Naive thymus-derived CD4-positive, alpha-beta T cell (primary cell): ENCODE results near the gene TBC1D9. TPM values are rescaled to one million over a fixed set of nuclear protein-coding genes. Genes with fewer than 3 reads are reported as not detected.
A peak's percentile ranks its signal among the peaks of the same experiment; 100 is the strongest.

Experiments
- ATAC-seq: fragments of 150-1000 bp; cut with Tn5 transposase; 2 replicates; pipeline ENCODE4 v1.10.0; 2021; ENCODE audit warnings: mild to moderate bottlenecking, moderate library complexity
- CTCF ChIA-PET: fragments of 350-600 bp; sonication (Branson Sonifier 250); formaldehyde crosslinking; loops from one replicate; lab custom pipeline; 2021; ENCODE audit warnings: antibody characterized with exemption; lab: Charles Lee
- POLR2A ChIA-PET: fragments of 350-600 bp; sonication (Branson Sonifier 250); formaldehyde crosslinking; loops from one replicate; lab custom pipeline; 2021; ENCODE audit warnings: antibody characterized with exemption, inconsistent platforms; lab: Charles Lee
- DNase-seq, 9 donors: peaks; one replicate each; pipeline versions ENCODE4 v3.0.0 to v3.0.0-alpha.2; 2020 to 2022; ENCODE audit warnings: mixed read lengths in 1 of 9
- H3K27ac ChIP-seq: one replicate; pipeline ENCODE4 v1.7.0; 2013; ENCODE audit warnings: mild to moderate bottlenecking, low read depth, low read length, moderate library complexity
- H3K27me3 ChIP-seq, 2 donors: one replicate each; pipeline ENCODE4 v1.7.0; 2013; ENCODE audit warnings: low read length in 2 of 2, mild to moderate bottlenecking in 2 of 2, moderate library complexity in 2 of 2; ENCODE audit not compliant: control insufficient read depth in 2 of 2, insufficient read depth in 2 of 2
- H3K36me3 ChIP-seq, 3 experiments: 1 replicate in 2 of 3; 2 replicates in 1 of 3; pipeline ENCODE4 v1.7.0; 2013; ENCODE audit warnings: low read length in 3 of 3, mild to moderate bottlenecking in 3 of 3, moderate library complexity in 1 of 3; ENCODE audit not compliant: insufficient read depth in 3 of 3, control insufficient read depth in 2 of 3
- H3K4me1 ChIP-seq, 2 donors: one replicate each; pipeline ENCODE4 v1.7.0; 2013; ENCODE audit warnings: low read length in 2 of 2, mild to moderate bottlenecking in 2 of 2, moderate library complexity in 1 of 2; ENCODE audit not compliant: control insufficient read depth in 2 of 2, insufficient read depth in 2 of 2
- H3K4me3 ChIP-seq: 2 replicates; pipeline ENCODE4 v1.7.0; 2013; ENCODE audit warnings: mild to moderate bottlenecking, low read length
- H3K9me3 ChIP-seq, 3 experiments: 1 replicate in 2 of 3; 2 replicates in 1 of 3; pipeline ENCODE4 v1.7.0; 2013; ENCODE audit warnings: low read length in 3 of 3; ENCODE audit not compliant: control insufficient read depth in 2 of 3
- H3K27ac Mint-ChIP-seq, 9 donors: one replicate each; pipeline ENCODE4 v1.8.0; 2020 to 2022; ENCODE audit warnings: mixed read lengths in 9 of 9, mild to moderate bottlenecking in 8 of 9, moderate library complexity in 5 of 9, inconsistent platforms in 2 of 9
- H3K27me3 Mint-ChIP-seq, 5 donors: one replicate each; pipeline ENCODE4 v1.8.0; 2021 to 2022; ENCODE audit warnings: mixed read lengths in 5 of 5, mild to moderate bottlenecking in 1 of 5
- H3K36me3 Mint-ChIP-seq, 5 donors: one replicate each; pipeline ENCODE4 v1.8.0; 2020 to 2022; ENCODE audit warnings: mixed read lengths in 5 of 5, mild to moderate bottlenecking in 3 of 5, inconsistent platforms in 1 of 5
- H3K4me1 Mint-ChIP-seq, 7 donors: one replicate each; pipeline ENCODE4 v1.8.0; 2020 to 2022; ENCODE audit warnings: mixed read lengths in 7 of 7, mild to moderate bottlenecking in 3 of 7, inconsistent platforms in 1 of 7
- H3K4me3 Mint-ChIP-seq, 10 donors: one replicate each; pipeline ENCODE4 v1.8.0; 2020 to 2022; ENCODE audit warnings: mild to moderate bottlenecking in 10 of 10, mixed read lengths in 10 of 10, moderate library complexity in 6 of 10, inconsistent platforms in 2 of 10
- H3K9me3 Mint-ChIP-seq, 11 donors: one replicate each; pipeline ENCODE4 v1.8.0; 2020 to 2022; ENCODE audit warnings: mixed read lengths in 11 of 11, mild to moderate bottlenecking in 4 of 11, inconsistent platforms in 1 of 11, moderate library complexity in 1 of 11
- intact Hi-C, 2 donors: fragments of 100-400 bp; cut with micrococcal nuclease; formaldehyde crosslinking; loops; one replicate each; pipeline ENCODE4 v1.15.1; 2023
- polyA plus RNA-seq, 2 donors: library from polyadenylated mRNA; unstranded; fragments of 300-500 nt; fragmentation: Illumina TruSeq; gene quantifications; one replicate each; pipeline ENCODE4 v1.2.3, GENCODE V29; 2021
- total RNA-seq, 6 experiments: library from RNA in 5 of 6; stranded (reverse) in 5 of 6; gene quantifications; 1 replicate in 5 of 6; 2 replicates in 1 of 6; pipeline ENCODE4 v1.2.3 and lab custom pipeline; 2021 to 2026

Gene TBC1D9
- total and polyA plus RNA-seq, 7 experiments from 2014 or later: 0.13 to 13.9 (median 0.49) TPM; not detected in 2

- Mint-ChIP-seq H3K27me3 (peaks cover 0 to 4% (median 0%) of the 10 kb centered on the region in 5 donors), H3K36me3 (no peaks in the 10 kb centered on the region), H3K9me3 (no peaks in the 10 kb centered on the region), H3K27ac (no peak overlapping the region), H3K4me3 (no peak overlapping the region), H3K4me1 (peaks cover 7 to 18% (median 12%) of the 10 kb centered on the region in 7 donors)
- Histone ChIP-seq H3K27ac (no peak overlapping the region), H3K36me3 (no peaks in the 10 kb centered on the region), H3K27me3 (no peaks in the 10 kb centered on the region), H3K4me1 (no peaks in the 10 kb centered on the region), H3K4me3 (no peak overlapping the region), H3K9me3 (no peaks in the 10 kb centered on the region)
- ATAC-seq (peak; percentile 65), DNase-seq (no peak)
- ChIA-PET CTCF (no interaction called here), POLR2A (no interaction called here)
- intact Hi-C loops: no loop called here
Measured at GRCh38 chr4:140719022-140719421, 37.2 kb downstream of the TBC1D9 start.

- no peaks in the 10 kb centered on the region for H3K9me3 Mint-ChIP-seq
- Histone ChIP-seq H3K9me3 (no peaks in the 10 kb centered on the region), H3K36me3 (no peaks in the 10 kb centered on the region), H3K4me1 (no peaks in the 10 kb centered on the region), H3K4me3 (no peak overlapping the region), H3K27ac (no peak overlapping the region), H3K27me3 (no peaks in the 10 kb centered on the region)
- no peak overlapping the region for H3K4me3 Mint-ChIP-seq
- DNase-seq (no peak), ATAC-seq (peak; percentile 60)
- H3K36me3 Mint-ChIP-seq: no peaks in the 10 kb centered on the region
- H3K27me3 Mint-ChIP-seq: peaks cover 0 to 4% (median 0%) of the 10 kb centered on the region in 5 donors
- intact Hi-C loops: no loop called here
- H3K4me1 Mint-ChIP-seq: peaks cover 7 to 18% (median 12%) of the 10 kb centered on the region in 7 donors
- ChIA-PET POLR2A (interaction anchor here (0.6 kb wide), 1 partner anchor 165 kb away, joined by 3 read pairs; no protein-coding TSS in a partner anchor), CTCF (interaction anchor here (1.3 kb wide), 1 partner anchor 9 kb away, joined by 3 read pairs; no protein-coding TSS in a partner anchor)
- no peak overlapping the region for H3K27ac Mint-ChIP-seq
Measured at GRCh38 chr4:140718241-140718952, 37.8 kb downstream of the TBC1D9 start.

- H3K4me3 ChIP-seq: no peak overlapping the region
- DNase-seq: no peak
- peaks cover 0 to 4% (median 0%) of the 10 kb centered on the region in 5 donors for H3K27me3 Mint-ChIP-seq
Measured at GRCh38 chr4:140717313-140717712, 38.9 kb downstream of the TBC1D9 start.

GRCh38 chr4:140715119-140715518, 41.1 kb downstream of the TBC1D9 start:
- POLR2A ChIA-PET: no interaction called here
- CTCF ChIA-PET: no interaction called here
- Mint-ChIP-seq H3K27me3 (peaks cover 0 to 4% (median 0%) of the 10 kb centered on the region in 5 donors), H3K9me3 (no peaks in the 10 kb centered on the region), H3K27ac (no peak overlapping the region), H3K36me3 (no peaks in the 10 kb centered on the region), H3K4me1 (peaks cover 0 to 9% (median 3%) of the 10 kb centered on the region in 7 donors), H3K4me3 (no peak overlapping the region)
- H3K4me1 ChIP-seq: no peaks in the 10 kb centered on the region
- no peak overlapping the region for H3K27ac ChIP-seq
- ATAC-seq: no peak
- DNase-seq: no peak
- H3K36me3 ChIP-seq: no peaks in the 10 kb centered on the region
- intact Hi-C loops: no loop called here
- no peak overlapping the region for H3K4me3 ChIP-seq
- H3K9me3 ChIP-seq: no peaks in the 10 kb centered on the region
- no peaks in the 10 kb centered on the region for H3K27me3 ChIP-seq

More at GRCh38 chr4:140717313-140717712, 38.9 kb downstream of the TBC1D9 start:
- Mint-ChIP-seq H3K27ac (no peak overlapping the region), H3K36me3 (no peaks in the 10 kb centered on the region), H3K4me3 (no peak overlapping the region), H3K4me1 (peaks cover 7 to 18% (median 12%) of the 10 kb centered on the region in 7 donors), H3K9me3 (no peaks in the 10 kb centered on the region)
- no peak for ATAC-seq
- intact Hi-C loops: no loop called here
- ChIA-PET CTCF (interaction anchor here (1.3 kb wide), 1 partner anchor 10 kb away, joined by 3 read pairs; no protein-coding TSS in a partner anchor), POLR2A (no interaction called here)
- no peaks in the 10 kb centered on the region for H3K4me1 ChIP-seq
- no peak overlapping the region for H3K27ac ChIP-seq
- H3K36me3 ChIP-seq: no peaks in the 10 kb centered on the region
- H3K27me3 ChIP-seq: no peaks in the 10 kb centered on the region
- no peaks in the 10 kb centered on the region for H3K9me3 ChIP-seq

- no peak for ATAC-seq
- intact Hi-C loops: no loop called here
- peaks cover 0 to 11% (median 0%) of the 10 kb centered on the region in 7 donors for H3K4me1 Mint-ChIP-seq
- ChIA-PET CTCF (no interaction called here), POLR2A (no interaction called here)
- peaks cover 0 to 3% (median 0%) of the 10 kb centered on the region in 11 donors for H3K9me3 Mint-ChIP-seq
- Histone ChIP-seq H3K27me3 (no peaks in the 10 kb centered on the region), H3K27ac (no peak overlapping the region), H3K9me3 (no peaks in the 10 kb centered on the region), H3K36me3 (no peaks in the 10 kb centered on the region), H3K4me3 (no peak overlapping the region), H3K4me1 (no peaks in the 10 kb centered on the region)
- H3K27ac Mint-ChIP-seq: no peak overlapping the region
- peak in 1 of 9 donors; percentile 3 for DNase-seq
- H3K4me3 Mint-ChIP-seq: no peak overlapping the region
- H3K27me3 Mint-ChIP-seq: peaks cover 0 to 9% (median 4%) of the 10 kb centered on the region in 5 donors
- H3K36me3 Mint-ChIP-seq: no peaks in the 10 kb centered on the region
Measured at GRCh38 chr4:140711910-140712309, 44.3 kb downstream of the TBC1D9 start.

GRCh38 chr4:140710908-140711622, 45.1 kb downstream of the TBC1D9 start:
- ChIA-PET CTCF (no interaction called here), POLR2A (no interaction called here)
- H3K36me3 ChIP-seq: no peaks in the 10 kb centered on the region
- H3K9me3 Mint-ChIP-seq: peaks cover 0 to 3% (median 0%) of the 10 kb centered on the region in 11 donors
- no peaks in the 10 kb centered on the region for H3K27me3 ChIP-seq
- H3K4me3 ChIP-seq: no peak overlapping the region
- DNase-seq (no peak), ATAC-seq (no peak)
- H3K4me1 Mint-ChIP-seq: peaks cover 0 to 11% (median 0%) of the 10 kb centered on the region in 7 donors
- no peaks in the 10 kb centered on the region for H3K4me1 ChIP-seq
- no peaks in the 10 kb centered on the region for H3K36me3 Mint-ChIP-seq
- no peak overlapping the region for H3K27ac Mint-ChIP-seq
- H3K27ac ChIP-seq: no peak overlapping the region
- H3K4me3 Mint-ChIP-seq: no peak overlapping the region
- no peaks in the 10 kb centered on the region for H3K9me3 ChIP-seq
- H3K27me3 Mint-ChIP-seq: peaks cover 0 to 9% (median 4%) of the 10 kb centered on the region in 5 donors
- intact Hi-C loops: no loop called here
